Gastrocnemius medialis (tissue), 4 donors: ENCODE measurements around the gene SPOUT1.

Source experiments
- POLR2A ChIP-seq, 2 donors: fragments of 450-650 bp; IDR thresholded peaks; one replicate each; pipeline ENCODE4 v1.6.1; 2017; ENCODE audit warnings: antibody characterized with exemption in 2 of 2, mild to moderate bottlenecking in 2 of 2, moderate library complexity in 2 of 2
- TF ChIP-seq, protein P1 (sequence below), 5 experiments: fragments of 450-650 bp in 3 of 5; fragments of 200-600 bp in 2 of 5; sonication (generic) in 2 of 5; IDR thresholded peaks in 4 of 5; conservative IDR thresholded peaks in 1 of 5; 1 replicate in 4 of 5; 2 replicates in 1 of 5; pipeline ENCODE4 v1.5.1; 2016 to 2019; ENCODE audit warnings: antibody characterized with exemption in 5 of 5, mild to moderate bottlenecking in 3 of 5, moderate library complexity in 3 of 5

DNA sequence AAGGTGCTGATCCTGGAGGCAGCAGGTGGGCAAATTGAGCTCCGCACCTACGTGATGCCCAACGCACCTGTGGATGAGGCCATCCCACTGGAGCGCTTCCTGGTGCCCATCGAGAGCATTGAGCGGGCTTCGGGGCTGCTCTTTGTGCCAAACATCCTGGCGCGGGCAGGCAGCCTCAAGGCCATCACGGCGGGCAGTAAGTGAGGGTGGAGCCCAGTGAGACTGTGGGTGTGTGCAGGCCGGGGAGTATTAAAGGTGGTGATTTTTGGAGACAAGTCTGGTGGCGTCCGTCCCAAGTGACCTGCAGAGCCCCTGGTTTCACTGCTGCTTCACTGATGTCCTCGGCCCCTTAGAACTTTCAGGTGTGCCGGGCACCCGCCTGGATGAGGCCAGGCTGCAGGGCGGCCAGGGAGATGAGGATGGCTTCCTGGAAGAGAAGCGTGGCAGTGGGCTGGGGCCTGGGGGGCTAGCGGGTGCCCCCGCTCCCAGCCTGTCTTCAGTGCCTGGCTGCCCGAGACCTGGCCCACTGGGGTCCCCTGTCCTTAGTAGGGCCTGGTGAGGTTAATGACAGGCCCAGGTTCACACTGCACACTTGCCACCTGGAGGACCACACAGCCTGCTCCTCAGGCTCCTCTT lies 7.1 kb downstream of the SPOUT1 start:
- TF ChIP-seq, protein P1, sequence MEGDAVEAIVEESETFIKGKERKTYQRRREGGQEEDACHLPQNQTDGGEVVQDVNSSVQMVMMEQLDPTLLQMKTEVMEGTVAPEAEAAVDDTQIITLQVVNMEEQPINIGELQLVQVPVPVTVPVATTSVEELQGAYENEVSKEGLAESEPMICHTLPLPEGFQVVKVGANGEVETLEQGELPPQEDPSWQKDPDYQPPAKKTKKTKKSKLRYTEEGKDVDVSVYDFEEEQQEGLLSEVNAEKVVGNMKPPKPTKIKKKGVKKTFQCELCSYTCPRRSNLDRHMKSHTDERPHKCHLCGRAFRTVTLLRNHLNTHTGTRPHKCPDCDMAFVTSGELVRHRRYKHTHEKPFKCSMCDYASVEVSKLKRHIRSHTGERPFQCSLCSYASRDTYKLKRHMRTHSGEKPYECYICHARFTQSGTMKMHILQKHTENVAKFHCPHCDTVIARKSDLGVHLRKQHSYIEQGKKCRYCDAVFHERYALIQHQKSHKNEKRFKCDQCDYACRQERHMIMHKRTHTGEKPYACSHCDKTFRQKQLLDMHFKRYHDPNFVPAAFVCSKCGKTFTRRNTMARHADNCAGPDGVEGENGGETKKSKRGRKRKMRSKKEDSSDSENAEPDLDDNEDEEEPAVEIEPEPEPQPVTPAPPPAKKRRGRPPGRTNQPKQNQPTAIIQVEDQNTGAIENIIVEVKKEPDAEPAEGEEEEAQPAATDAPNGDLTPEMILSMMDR (IDR thresholded peaks at IDR 0.05 in 4 of 5, conservative IDR thresholded peaks at IDR 0.05 in 1 of 5): no peak
- no peak for TF ChIP-seq POLR2A (IDR thresholded peaks at IDR 0.05)
